Breast epithelium (tissue), 3 donors: ENCODE measurements around the gene CNKSR3.

ENCODE experiments used
- POLR2A ChIP-seq: fragments of 450-650 bp; IDR thresholded peaks from one replicate; pipeline ENCODE4 v1.6.1; 2016; ENCODE audit warnings: antibody characterized with exemption, mild to moderate bottlenecking, moderate library complexity
- POLR2AphosphoS5 ChIP-seq, 3 donors: sonication (generic); formaldehyde crosslinking; IDR thresholded peaks; one replicate each; pipeline ENCODE4 v1.6.1; 2017; ENCODE audit warnings: antibody characterized with exemption in 3 of 3
- TF ChIP-seq, protein P1 (sequence below), 3 donors: fragments of 450-650 bp; IDR thresholded peaks; one replicate each; pipeline ENCODE4 v1.5.1; 2016 to 2017; ENCODE audit warnings: antibody characterized with exemption in 3 of 3, mild to moderate bottlenecking in 3 of 3, moderate library complexity in 3 of 3

DNA sequence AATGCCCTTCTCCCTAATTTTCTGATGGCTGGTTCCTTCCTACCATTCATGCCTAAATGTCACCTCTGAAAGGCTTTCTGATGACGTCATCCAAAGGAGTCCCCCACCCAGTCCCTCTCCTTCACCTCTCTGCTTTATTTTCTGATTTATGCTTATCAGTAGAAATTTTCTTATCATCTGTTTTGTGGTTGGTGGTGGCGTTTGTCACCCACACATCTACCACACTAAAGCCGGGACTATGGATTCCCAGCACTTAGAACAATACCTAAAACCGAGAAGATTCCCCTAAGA is 9.0 kb downstream of the CNKSR3 start:
- TF ChIP-seq POLR2A (no peak), POLR2AphosphoS5 (IDR thresholded peaks at IDR 0.05) (no peak)
- TF ChIP-seq, protein P1, sequence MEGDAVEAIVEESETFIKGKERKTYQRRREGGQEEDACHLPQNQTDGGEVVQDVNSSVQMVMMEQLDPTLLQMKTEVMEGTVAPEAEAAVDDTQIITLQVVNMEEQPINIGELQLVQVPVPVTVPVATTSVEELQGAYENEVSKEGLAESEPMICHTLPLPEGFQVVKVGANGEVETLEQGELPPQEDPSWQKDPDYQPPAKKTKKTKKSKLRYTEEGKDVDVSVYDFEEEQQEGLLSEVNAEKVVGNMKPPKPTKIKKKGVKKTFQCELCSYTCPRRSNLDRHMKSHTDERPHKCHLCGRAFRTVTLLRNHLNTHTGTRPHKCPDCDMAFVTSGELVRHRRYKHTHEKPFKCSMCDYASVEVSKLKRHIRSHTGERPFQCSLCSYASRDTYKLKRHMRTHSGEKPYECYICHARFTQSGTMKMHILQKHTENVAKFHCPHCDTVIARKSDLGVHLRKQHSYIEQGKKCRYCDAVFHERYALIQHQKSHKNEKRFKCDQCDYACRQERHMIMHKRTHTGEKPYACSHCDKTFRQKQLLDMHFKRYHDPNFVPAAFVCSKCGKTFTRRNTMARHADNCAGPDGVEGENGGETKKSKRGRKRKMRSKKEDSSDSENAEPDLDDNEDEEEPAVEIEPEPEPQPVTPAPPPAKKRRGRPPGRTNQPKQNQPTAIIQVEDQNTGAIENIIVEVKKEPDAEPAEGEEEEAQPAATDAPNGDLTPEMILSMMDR (IDR thresholded peaks at IDR 0.05) = no peak
